Upper lobe of left lung (tissue), 4 donors: ENCODE data around the gene JUP.

Experiments used
- EP300 ChIP-seq, 4 donors: sonication (generic); formaldehyde crosslinking; IDR thresholded peaks; one replicate each; pipeline ENCODE4 v1.5.1; 2017; ENCODE audit warnings: antibody characterized with exemption in 4 of 4, control low read depth in 2 of 4
- POLR2A ChIP-seq, 4 donors: fragments of 450-650 bp; IDR thresholded peaks; one replicate each; pipeline ENCODE4 v1.5.1; 2016 to 2017; ENCODE audit warnings: antibody characterized with exemption in 4 of 4, mild to moderate bottlenecking in 2 of 4
- TF ChIP-seq, protein P1 (sequence below), 6 experiments: fragments of 450-650 bp in 4 of 6; fragments of 200-600 bp in 2 of 6; sonication (generic) in 2 of 6; IDR thresholded peaks; one replicate each; pipeline ENCODE4 v1.5.1; 2016 to 2019; ENCODE audit warnings: antibody characterized with exemption in 6 of 6

GRCh38 chr17:41813699-41814124 lies 27.2 kb upstream of the JUP start:
- TF ChIP-seq, protein P1, sequence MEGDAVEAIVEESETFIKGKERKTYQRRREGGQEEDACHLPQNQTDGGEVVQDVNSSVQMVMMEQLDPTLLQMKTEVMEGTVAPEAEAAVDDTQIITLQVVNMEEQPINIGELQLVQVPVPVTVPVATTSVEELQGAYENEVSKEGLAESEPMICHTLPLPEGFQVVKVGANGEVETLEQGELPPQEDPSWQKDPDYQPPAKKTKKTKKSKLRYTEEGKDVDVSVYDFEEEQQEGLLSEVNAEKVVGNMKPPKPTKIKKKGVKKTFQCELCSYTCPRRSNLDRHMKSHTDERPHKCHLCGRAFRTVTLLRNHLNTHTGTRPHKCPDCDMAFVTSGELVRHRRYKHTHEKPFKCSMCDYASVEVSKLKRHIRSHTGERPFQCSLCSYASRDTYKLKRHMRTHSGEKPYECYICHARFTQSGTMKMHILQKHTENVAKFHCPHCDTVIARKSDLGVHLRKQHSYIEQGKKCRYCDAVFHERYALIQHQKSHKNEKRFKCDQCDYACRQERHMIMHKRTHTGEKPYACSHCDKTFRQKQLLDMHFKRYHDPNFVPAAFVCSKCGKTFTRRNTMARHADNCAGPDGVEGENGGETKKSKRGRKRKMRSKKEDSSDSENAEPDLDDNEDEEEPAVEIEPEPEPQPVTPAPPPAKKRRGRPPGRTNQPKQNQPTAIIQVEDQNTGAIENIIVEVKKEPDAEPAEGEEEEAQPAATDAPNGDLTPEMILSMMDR (IDR thresholded peaks at IDR 0.05), result no peak
- TF ChIP-seq EP300 (IDR thresholded peaks at IDR 0.05) (no peak), POLR2A (IDR thresholded peaks at IDR 0.05) (no peak)
